Raji (cell line): Measurements from ENCODE around the gene CELF4.

Experiments
- POLR2A ChIP-seq: IDR thresholded peaks from 2 replicates; pipeline ENCODE4 v1.6.1; 2011; ENCODE audit warnings: low read depth, low read length, control low read depth; ENCODE audit not compliant: insufficient read depth

The CELF4 gene

DNA sequence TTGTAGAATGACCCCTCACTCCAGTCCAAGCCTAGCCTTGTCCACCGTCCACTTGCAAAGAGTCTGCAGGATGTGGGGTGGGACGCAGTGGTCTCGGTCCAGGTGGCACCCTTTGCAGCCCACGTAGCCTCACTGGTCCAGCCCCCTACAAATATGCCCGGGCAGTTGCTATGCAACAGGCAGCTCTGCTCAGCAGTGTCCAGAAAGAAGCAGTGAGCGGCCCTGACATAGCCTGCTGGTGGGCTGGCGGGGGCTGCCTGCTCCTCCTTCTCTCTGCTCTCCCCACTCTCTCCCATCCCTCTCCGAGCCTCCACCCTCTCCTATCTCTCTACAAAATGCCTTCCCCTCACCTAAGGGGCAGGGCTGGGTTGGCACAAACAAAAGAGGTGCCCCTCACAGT lies 233.4 kb downstream of the CELF4 start:
- no peak for TF ChIP-seq POLR2A

DNA sequence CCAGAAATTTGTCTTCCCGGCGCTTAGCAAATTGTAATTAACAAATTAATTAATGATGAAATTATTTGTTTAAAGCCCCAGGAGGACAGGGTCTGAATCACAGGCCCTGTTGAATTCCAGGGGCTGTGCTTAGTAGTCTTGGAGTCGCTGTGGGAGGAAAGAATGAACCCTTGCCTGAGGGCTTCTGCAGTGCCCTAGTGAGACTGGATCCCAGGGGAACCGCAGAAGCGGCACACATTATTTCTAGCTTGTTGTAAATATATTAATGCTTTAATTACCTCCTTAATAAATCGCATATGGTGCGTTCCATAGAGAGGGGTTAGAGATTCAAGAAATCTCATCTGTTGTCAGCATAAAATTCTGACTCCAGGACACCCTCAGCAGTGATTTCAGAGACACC lies 235.4 kb downstream of the CELF4 start:
- TF ChIP-seq POLR2A: no peak

DNA sequence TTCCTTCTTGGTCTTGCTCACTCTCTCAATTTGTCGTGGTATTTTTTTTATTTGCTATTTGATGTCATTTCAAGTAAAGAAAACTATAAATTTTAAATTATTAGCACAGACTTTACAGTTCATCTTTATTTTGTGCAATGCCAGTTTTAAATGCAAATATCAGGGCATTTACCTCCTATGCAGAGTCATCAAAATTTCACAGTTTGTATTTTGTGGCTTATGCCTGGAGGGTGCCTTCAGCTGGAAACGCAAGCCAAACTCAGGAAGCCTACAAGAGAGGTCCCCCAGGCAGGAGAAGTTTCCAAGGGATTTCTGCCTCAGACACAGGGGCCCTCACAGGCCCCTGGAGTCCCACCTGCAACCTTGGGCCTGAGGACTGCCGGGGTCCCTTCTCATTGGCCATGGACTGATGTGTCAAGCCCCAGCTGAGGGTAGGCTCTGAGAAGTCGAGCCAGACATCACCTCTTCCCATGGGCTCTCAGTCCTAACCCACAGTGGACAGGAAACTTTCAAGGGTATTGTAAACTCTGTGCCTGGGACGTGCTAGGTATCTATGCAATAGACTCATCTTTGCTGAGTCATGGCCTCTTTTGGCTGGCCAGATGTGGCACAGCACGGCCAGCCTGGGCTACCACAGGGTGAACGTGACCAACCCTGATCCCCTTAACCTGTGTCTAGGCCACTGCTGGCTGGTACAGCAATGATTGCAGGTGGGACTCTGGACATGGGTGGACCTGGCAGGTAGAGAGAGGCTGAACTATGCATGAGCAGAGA lies 236.5 kb downstream of the CELF4 start:
- no peak for TF ChIP-seq POLR2A

DNA sequence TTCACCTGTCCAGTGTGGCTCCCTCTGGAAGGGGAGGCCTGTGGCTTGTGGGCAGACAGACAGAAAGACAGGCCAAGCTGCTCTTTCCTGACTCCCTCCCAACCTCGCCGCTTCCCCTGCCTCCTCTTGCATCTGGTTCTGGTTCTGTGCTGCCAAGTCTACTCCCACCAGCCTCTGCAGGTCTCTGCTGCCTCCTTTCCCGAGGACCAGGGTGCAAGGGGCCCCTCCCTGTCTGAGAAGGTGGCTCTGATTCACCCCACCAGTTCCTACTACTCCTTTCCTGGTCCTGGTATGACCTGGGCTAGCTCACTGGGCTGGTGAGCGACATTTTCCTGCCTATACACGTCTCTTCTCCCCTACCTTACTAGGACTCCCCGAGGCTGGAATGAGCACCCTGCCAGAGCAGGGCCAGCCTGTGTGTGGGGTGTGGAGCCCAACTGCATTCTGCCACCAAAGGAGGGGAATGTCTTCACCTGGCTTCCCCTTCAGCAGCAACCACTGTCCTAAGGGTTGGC lies 238.5 kb downstream of the CELF4 start:
- TF ChIP-seq POLR2A: no peak

DNA sequence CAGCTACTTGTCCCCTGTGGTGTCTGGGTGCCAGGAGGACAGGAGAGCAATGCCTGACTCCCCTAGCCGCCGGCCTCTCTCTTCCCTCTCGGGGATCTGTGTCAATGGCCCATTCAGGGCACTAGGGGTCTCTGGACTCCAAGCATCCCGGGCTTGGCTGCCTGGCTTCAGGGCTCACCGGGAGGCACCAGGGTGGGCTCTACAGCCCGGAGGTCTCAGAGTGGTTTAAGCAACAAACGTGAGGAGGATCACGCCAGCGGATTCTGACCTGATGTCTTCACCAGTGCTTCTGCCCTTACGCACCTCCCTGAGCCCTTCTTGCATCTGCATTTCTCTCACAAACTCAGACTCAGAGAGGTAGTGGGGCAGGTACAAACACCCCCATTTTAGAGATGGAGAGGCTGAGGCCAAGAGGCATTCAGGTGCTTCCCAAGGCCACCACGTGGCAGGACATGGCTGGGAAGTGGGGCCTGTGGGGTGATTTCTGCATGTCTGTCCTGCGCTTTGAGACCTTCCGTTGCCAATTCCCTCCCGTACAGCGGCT lies 243.0 kb downstream of the CELF4 start:
- TF ChIP-seq POLR2A: no peak

DNA sequence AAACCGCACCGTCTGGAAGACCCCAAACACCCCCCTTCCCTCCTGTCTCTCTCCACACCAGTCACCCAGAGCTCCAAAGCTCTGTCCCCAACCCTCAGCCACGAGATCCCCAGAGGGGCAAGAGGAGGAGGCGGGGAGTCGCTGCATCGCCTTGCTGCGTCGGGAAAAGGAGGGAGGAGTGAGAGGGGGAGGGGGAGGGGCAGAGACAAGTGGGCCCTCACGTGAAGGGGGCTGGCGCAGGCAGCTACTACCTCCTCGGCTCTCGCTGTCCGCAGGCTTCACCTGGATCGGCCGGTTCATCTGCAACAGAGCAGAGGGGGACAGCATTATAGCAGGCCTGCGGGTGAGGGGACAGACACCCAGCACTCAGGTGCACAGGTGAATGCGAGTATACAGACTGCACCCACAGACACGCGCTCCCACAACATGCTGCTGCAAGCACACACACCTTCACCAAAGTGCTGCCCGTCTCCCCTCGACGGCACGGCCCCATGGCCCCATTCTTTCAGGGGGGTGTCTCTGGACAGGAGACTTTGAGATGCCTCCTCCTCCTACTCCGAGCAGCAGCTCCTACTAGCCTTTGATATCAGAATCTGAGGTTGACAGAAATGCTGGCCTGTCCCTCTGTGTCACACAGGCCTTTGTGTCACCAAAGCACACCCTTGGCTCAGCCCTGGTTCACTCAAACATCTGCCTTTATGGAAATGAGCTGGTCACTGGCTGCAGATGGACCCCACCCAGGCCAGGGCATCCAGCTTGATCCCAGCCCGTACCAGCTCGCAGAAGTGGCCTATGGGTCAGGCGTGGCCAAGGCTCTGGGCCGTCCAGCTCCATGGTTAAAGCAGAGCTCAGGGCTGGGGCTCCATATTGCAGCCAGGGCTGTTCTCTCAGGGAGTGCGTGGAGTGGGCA lies 243.8 kb downstream of the CELF4 start:
- no peak for TF ChIP-seq POLR2A

DNA sequence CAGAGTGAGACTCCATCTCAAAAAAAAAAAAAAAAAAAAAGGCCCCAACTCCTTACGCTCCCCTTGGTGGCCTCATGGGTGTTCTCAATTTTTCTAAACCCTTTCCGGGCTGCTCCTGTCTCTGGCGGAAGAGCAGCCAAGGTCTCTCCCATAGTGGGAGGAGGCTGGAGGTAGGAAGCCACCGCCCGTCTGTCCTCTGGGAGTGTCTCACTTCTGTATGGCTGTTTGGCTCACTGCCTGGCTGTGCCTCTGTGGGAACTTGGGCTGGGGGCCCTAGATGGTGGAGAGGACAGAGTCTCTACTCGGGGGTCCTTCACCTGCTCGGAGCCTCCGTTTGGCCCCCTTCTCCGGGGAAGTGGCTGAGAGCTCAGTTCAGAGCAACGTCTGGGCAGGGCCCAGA lies 245.3 kb downstream of the CELF4 start:
- TF ChIP-seq POLR2A: no peak

DNA sequence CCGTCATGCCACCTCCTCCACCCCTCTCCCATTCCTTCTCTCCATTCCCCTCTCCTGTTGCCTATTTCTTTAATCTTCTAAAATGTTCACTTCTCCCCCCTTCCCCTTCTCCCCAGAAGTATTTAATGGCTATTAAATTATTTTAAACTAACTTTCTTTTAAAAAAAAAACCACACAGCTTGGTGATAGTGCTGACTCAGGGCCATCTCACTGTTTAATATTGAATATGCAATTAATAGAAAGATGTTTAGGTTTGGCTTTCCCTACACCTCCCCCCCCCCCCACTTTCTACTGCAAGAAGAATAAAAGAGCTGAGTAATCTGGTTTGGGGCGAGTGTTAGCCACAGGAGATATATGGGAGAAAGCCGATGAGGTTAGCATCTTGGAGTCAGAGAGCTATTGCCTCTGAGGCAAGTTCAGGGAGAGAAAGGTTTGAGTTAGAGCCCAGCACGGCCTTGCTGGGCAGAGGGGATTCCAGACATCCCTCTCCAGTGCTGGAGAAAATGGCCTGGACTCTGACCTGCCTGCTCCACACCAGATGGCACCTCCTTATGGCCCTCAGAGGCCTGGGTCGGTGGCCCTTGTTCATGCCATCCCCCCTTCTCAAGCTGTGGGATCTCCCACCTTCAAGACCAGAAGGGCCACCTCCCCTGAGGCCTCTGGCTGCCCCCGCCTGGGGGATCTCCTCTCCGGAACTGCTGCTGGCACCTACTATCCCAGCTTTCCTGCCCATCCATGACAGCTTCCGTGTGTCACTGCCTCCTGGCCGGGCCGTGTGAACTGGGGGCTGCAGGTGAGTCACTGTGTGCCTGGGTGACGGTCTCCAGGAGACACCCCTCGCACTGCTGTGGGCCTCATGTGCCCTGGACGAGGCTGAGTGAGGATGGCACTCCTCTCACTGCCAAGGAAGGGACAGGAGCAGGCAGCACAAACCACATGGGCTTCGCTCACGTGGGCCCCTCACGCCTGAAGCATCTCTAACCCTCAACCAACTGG lies 246.9 kb downstream of the CELF4 start:
- no peak for TF ChIP-seq POLR2A

DNA sequence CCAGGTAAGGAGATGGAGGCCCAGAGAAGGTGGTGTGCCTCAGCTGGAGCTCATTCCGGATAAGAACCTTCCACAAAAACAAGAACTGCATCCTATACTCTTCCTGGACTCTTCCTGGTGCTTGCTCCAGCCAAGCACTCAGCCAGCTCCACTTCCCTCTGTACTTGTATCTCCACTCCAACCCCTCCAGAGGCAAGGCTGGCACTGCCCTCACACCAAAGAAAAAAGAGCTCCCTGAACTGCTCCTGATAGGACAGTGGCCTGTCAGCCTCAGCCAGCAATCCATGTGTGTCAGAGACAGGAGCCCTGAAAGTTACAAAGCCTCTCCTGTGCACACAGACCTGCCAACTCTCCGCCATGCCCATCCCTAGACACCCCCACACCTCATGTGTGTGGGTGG lies 248.1 kb downstream of the CELF4 start:
- no peak for TF ChIP-seq POLR2A

DNA sequence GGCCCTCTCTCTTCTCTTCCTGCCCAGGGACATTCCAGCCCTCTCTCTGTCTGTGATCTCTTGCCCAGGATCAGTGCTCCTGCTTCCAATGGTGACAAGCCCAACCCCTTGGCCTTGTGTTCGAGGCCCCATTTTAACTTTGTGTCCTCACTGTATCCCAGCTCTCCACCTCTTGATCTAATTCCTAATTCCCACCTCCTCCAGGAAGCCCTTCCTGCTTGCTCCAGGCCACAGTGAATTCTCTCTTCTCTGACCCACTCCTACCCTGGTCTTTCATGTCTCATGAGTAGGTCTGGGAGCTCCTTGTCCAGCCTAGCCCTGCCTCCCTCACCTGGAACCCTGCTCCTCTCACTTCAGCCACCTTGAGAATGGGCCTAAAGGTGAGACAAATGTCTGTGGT lies 249.1 kb downstream of the CELF4 start:
- no peak for TF ChIP-seq POLR2A

DNA sequence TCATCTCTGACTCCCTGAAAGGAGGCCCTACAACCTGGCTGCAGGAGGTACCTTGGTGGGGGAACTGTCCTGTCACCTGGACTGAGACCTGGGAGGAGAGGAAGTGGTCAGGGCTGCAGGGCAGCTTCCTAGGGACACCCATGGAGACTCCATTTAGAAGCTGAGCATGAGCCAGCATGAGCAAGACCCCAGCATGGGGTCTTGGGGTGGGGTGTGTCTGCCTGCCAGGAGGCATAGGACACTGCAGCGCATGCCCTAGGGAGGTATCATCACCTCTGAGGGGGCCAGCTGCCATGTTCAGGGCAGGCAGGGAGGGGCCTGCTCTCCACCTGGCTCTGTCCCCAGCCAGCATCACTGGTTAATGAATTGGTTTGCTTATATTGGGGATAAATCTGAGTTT lies 249.7 kb downstream of the CELF4 start:
- TF ChIP-seq POLR2A: no peak

DNA sequence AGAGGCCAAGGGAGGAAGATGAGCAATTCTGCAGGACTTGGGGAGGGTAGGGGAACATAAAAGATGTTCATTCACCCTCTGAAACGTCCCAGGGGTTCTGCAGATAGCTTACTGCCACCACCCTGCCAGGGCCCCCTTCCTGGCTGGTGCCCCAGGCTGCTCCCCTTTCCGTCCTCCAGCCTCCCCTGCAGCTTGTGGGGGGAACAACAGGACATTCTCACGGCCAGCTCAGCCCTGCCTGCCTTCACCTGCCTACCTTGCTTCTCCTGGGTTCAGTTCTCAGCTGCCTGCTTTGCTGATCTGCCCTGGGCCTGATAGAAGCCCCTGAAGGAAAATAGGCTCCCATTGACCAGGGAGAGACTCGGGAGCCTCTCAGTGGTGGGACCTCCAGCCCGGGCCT lies 251.1 kb downstream of the CELF4 start:
- no peak for TF ChIP-seq POLR2A

DNA sequence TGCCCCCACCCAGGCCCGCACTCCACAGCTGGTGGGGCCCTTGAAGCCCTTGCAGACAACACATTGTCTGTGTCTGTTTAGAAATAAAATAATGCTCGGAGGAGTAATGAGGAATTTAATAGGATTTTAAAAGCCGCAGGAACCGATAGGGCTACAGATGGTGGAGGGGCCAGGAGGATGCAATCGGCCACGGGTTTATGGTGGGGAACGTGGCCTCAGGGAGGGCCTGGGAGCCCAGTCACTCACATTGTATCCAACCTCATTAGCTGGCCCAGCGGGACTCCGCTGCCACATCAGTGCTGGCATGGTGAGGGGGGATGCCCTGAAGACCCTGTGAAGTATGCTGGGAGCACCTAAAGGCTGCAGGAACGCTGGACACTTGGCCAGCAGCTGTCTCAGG lies 252.0 kb downstream of the CELF4 start:
- no peak for TF ChIP-seq POLR2A

DNA sequence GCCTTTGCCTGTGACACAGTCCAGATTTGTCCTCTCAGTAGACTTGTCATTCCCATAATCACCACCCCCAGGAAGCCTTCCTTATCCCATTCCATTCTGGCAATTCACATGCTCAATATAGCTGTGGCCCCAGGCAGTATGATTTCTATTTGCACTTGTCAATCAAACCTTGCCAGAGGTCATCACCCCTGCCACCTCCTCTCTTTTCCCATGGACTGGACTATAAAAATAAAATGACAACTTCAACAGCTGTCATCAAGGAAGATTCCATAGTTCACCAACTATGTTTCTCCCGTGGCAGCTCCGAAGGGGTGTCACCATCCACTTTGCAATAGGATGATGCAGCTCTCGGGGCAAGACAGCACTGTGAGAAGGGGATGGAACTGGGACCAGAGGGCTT lies 255.7 kb downstream of the CELF4 start:
- TF ChIP-seq POLR2A: no peak
